ENCODE measurements around the gene FAM184A.

FAM184A gene, protein sequence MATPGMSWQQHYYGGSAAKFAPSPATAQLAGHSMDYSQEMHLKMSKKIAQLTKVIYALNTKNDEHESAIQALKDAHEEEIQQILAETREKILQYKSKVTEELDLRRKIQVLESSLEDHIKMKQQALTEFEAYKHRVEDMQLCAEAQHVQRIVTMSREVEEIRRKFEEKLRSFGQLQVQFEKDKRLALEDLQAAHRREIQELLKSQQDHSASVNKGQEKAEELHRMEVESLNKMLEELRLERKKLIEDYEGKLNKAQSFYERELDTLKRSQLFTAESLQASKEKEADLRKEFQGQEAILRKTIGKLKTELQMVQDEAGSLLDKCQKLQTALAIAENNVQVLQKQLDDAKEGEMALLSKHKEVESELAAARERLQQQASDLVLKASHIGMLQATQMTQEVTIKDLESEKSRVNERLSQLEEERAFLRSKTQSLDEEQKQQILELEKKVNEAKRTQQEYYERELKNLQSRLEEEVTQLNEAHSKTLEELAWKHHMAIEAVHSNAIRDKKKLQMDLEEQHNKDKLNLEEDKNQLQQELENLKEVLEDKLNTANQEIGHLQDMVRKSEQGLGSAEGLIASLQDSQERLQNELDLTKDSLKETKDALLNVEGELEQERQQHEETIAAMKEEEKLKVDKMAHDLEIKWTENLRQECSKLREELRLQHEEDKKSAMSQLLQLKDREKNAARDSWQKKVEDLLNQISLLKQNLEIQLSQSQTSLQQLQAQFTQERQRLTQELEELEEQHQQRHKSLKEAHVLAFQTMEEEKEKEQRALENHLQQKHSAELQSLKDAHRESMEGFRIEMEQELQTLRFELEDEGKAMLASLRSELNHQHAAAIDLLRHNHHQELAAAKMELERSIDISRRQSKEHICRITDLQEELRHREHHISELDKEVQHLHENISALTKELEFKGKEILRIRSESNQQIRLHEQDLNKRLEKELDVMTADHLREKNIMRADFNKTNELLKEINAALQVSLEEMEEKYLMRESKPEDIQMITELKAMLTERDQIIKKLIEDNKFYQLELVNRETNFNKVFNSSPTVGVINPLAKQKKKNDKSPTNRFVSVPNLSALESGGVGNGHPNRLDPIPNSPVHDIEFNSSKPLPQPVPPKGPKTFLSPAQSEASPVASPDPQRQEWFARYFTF

DNA sequence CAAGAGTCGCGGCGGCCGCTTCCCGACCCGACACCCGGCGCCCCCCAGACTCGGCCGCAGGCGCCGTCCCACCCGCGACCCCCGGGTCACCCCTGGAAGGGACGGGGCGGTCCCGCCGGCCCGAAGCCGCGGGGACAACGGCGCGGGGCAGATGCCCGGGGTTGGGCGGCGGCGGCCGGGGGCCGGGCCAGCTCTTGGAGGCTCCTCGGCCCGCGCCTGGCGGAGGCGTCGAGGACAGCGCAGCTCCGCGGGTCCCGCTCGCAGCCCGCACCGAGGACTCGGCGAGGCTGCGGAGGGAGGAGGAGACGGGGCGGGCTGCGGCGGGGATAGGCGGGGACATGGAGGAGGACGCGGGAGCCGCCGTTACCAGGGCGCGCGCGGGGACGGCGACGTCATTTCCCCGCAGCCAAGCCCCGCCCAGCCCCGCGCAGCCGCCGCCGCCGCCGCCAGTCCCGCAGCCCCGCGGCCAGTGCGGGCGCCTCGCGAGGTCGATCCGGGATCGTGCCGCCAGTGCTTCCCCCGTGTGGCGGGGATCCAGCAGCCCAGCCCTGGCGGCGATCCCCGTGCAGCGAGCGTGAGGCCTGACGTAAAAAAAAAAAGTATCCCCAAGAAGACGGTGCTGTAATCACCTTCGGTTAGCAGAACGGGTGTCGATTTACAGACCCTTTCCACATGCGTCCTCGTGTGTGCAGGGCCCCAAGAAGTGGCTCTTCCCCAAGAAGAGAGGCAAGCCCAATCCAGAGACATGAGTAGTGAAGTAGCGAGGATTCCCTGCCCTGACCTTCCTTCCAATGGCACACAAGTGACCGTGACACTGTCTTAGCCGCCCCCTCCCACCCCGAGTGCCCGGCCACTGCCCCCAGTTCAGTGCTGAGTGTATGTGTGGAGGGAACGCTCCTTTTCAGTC, at the start of gene FAM184A:
TSS of gene FAM184A (minus strand) at position 289 of the 907 bp plus-strand sequence. CDS start 365 bp downstream, outside the sequence.
- no peak for DNase-seq (ENCODE audit: low read depth)
- peak within 1 kb of the TSS; percentile 56 for H3K4me3 ChIP-seq (ENCODE audit: low read depth, low read length)
- peak; percentile 42 for TF ChIP-seq CTCF (IDR thresholded peaks at IDR 0.05; ENCODE audit: low read depth, low read length, missing control alignments)

DNA sequence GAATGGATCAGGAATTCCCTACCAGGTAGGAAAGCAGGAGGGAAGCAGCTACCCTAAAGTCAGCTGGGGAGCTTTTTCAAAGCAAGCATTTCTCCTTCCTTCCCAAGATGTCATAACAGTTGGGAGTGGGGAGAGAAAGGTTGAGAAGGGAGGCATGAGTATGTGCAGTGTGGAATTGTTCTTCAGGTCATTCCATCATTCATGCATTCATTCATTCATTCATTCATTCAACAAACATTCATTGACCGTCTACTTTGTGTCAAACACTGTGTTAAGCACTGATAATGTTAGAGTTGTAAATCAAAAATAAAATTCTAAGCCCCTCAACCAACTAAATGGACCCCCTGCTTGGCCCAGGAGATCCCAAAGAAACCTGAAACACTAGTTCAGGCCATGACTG, 49.2 kb upstream of the FAM184A start:
- no peak overlapping the region for H3K4me3 ChIP-seq (ENCODE audit: low read depth, low read length)
- no peak for TF ChIP-seq CTCF (IDR thresholded peaks at IDR 0.05; ENCODE audit: low read depth, low read length, missing control alignments)
- no peak for DNase-seq (ENCODE audit: low read depth)

DNA sequence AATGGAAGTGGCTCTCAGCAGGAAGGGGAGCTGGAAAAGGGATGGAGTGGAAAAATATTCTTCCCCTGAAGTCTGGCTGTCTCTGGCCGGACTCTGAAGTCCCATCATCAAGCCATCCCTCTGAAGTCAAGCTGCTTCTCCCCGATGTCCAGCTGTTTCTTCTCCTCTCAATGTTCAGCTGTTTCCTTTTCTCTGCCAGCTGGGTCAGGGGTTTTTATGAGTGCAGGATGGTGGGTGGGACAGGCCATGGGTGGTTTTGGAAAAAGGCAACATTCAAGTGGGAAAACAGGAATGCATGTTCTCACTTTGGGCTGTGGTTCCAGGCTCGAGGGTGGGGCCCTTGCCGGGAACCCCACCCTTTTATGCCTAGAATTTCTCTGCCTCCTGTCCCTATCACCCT, 48.4 kb upstream of the FAM184A start:
- no peak for DNase-seq (ENCODE audit: low read depth)
- TF ChIP-seq CTCF (IDR thresholded peaks at IDR 0.05; ENCODE audit: low read depth, low read length, missing control alignments): no peak

GRCh38 chr6:119126140-119126539, 47.7 kb upstream of the FAM184A start:
- no peak for TF ChIP-seq CTCF (IDR thresholded peaks at IDR 0.05; ENCODE audit: low read depth, low read length, missing control alignments)
- DNase-seq (ENCODE audit: low read depth): no peak
- no peak overlapping the region for H3K4me3 ChIP-seq (ENCODE audit: low read depth, low read length)

More for the DNA sequence above, 48.4 kb upstream of the FAM184A start:
- H3K4me3 ChIP-seq (ENCODE audit: low read depth, low read length): no peak overlapping the region

DNA sequence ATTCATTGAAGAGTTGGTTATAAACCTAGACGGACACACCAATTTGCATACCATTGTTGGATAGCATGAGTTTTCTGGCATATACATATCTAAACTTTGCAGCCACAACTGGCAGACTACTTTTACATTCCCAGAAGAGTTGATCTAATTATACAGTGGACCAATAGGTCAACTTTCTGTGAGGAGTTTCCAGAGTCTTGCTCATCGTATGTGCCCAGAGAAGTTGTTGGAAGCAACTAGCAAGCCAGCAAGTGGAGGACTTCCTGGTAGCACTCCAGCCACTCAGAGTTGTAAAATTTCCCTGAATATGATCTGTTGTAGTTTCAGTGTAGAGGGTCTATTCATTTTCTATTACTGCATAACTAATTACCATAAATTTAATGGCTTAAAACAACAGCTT, 47.1 kb upstream of the FAM184A start:
- H3K4me3 ChIP-seq (ENCODE audit: low read depth, low read length): no peak overlapping the region
- DNase-seq (ENCODE audit: low read depth): no peak
- no peak for TF ChIP-seq CTCF (IDR thresholded peaks at IDR 0.05; ENCODE audit: low read depth, low read length, missing control alignments)
